Measurements from ENCODE around the gene CELF2.

CELF2 gene

DNA sequence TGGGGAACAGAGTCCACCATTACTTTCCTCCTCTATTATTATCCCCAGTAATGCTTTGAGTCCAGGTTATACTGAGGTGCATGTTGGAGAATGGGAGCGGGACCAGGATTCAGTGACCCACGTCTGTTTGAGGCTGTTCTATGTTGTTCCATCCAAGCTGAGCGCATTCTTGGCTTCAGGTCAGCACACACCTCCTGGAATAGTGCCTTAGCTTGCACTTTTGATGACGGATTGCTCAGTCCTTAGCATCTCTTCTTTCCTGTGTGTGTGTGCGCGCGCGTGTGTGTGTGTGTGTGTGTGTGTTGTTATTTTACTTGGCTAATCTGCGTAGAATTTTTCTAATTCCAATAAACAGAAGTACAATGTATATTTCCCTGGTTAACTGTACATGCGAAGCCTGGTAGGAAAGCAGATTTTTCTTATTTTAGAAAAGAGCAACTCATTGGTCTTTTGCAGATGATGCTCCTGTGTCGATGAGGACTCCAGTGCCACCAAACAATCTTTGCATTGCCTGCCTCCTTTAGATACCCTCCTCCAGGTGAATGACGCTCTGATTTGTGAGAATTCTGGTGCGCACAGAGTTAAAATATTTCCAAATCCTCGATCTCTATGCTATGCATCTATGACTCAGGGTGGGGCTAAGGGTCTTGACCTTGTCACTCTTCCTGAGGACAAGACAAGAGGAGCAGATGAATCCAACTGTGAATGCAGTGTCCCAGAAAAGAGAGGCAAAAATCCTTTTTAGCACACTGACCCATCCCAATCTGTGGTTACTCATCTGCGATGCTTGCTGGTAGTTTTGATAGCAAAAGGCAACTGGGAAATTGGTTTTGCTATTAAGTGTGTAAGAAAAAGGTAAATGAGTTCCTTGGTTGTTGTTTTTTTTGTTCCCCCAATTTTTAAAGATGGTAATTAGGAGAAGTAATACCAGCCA lies 13.3 kb upstream of the CELF2 start:
- no peak for DNase-seq

DNA sequence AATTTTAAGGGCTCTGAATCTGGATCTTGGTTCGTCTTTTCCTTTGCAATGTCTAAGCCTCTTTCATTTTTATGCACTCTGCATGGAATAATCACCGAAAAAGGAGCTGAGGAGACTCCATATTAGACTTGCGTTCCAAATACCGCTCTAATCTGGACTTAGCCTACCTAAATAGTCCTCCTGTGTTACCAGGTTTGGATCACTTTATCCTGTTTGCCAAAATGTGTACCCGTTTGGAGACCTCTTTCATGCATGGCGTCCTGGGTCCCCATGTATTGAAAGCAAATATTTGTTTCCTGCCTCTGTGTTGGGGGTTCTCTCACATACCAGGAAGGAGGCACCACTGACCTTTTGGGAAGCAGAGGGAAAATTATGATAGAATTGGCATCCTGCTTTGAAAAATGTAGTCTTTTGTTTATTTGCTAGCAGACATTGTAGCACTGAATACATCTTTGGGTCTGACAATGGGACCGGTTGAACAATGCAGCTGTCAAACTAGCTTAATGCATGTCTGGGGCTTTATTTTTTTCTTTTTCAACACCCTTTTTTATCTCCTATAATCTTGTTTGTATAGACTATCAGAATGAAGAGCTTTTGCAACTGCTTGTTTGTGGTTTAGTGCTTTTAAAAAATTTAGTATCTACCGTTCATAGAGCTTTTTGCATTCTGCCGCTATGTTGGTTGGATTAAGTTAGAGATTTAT lies 11.8 kb upstream of the CELF2 start:
- DNase-seq: no peak

DNA sequence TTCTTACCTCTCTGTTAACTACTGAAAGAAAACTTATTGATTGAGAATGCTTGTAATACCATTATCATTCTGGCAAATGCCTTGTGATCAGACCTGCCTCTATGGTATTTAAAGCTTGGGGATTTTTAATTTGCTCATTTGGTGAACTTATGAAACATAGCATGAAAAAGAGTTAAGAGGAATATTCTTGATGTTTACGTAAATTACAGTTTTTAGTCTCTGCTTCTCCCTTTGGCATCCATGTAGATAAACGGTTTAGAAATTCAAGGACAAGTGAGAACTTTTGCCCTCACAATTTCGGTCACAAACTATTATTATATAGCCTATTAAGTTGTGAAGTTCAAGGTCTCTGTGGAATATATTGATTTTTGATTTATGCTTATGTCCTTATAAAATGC lies 11.2 kb upstream of the CELF2 start:
- DNase-seq: no peak

DNA sequence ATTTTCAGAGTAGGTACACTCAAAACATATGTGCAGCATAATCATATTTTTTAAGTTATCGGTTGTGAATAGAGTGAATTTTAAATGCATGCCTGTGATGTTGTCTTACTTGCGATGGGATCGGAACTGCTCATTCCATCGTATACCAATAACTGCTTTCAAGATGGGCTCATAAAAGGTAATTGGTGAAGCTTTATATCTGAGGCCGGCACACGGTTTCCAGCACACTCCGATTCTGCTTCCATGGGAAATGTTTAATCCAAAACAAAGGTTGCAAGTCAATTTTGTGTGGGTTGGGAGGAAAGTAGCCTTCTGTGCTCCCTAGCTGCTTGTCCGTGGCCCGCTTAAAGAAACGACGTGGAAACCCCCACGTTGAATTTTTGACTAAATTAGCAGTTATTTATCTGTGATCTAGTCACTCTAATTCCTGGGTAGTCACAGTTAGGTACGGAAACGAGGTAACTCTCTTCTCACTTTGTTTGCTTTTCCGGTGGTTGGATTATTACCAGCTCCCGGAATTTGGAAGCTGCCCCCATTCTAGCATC lies 10.1 kb upstream of the CELF2 start:
- no peak for DNase-seq

DNA sequence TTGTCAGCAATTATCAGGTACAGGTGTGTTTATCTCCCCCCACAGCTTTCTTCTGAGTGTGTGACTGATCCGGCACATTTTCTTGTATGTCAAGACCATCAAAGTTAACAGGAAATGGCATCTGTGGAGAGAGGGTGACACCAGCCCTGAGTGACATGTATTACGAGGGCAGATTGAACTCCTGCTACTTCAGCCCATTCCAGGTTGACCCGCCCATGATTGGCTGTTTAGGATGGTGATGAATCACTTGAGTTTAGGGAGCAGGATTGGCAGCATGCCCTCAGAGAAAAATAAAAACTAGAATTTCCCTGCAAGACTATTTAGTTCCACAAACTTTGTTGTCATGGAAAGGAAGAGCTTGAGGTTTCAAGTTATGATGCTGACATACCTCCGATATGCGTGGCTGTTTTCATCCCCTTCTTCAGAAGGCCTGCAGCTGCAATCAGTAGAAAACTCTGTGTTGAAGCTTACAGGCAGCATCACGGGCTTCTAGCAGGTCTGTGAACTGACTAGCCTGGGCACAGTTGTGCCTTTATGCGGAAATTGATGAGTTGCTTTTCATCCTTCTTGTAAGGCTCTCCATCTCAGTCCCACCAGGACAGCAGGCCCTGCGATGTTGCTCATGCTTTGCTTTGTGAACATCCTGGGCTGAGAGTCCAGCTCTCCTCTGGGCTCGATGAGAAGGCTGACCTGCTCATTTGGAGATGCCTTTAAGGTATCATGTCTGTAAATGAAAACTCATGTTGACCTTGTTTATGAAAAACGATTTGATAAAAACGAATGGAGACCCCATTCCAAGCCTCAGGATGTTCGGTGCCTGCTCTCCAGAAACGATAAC lies 8.0 kb upstream of the CELF2 start:
- no peak for DNase-seq

DNA sequence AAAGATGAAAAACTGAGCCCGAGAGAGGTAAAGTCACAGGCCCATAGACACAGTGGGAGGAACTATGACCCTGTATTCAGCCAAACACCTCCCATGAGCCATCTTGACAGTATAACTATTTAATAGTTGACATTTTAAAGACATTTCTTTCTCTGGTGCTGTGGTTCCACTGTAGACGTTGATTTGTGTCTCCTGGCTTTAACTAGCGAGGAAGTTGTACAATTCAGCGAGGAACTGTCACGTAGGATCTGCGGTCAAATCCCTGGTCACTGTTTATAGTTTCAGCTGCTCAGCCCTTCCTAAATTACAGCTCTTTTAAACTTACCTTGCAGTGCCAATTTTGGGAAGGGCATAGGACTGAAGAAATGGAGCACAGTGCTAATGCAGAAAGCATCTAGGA lies 7.1 kb upstream of the CELF2 start:
- no peak for DNase-seq

DNA sequence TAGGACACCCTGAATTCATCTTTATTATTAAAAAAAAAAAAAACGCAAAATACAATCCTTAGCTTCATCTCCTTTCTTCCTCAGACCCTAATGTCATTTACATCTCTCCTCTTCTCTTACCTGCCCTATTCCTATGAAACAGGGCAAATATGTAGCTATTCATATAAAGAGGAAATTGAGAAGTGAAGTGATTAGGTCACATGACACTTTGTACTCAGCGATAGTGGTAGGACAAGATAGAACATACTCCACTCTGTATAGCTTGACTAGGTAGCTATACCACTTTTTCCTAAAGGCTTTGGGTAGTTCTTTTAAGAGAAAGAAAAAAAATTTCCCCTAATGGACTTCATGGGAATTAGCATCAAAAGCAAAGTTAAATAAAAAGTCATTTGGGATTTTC lies 6.2 kb upstream of the CELF2 start:
- DNase-seq: no peak

DNA sequence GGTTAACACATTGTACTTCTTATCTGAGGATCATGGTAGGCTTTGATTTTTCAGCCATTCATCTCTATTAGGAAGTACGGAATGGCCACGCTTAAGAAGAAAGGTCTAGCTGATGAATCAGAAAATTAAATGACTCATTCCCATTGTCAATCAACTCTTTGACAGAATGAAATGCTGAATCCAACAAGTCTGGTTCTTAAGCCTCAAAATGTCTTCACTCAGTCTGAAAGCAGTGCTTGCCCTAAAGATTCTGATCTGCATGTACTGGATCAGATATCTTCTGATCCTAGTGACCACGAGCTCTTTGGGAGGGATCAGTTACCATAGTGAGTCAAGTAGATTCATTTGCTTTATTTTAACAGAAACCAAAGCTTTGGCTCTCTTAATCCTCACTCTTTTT lies 5.7 kb upstream of the CELF2 start:
- no peak for DNase-seq

DNA sequence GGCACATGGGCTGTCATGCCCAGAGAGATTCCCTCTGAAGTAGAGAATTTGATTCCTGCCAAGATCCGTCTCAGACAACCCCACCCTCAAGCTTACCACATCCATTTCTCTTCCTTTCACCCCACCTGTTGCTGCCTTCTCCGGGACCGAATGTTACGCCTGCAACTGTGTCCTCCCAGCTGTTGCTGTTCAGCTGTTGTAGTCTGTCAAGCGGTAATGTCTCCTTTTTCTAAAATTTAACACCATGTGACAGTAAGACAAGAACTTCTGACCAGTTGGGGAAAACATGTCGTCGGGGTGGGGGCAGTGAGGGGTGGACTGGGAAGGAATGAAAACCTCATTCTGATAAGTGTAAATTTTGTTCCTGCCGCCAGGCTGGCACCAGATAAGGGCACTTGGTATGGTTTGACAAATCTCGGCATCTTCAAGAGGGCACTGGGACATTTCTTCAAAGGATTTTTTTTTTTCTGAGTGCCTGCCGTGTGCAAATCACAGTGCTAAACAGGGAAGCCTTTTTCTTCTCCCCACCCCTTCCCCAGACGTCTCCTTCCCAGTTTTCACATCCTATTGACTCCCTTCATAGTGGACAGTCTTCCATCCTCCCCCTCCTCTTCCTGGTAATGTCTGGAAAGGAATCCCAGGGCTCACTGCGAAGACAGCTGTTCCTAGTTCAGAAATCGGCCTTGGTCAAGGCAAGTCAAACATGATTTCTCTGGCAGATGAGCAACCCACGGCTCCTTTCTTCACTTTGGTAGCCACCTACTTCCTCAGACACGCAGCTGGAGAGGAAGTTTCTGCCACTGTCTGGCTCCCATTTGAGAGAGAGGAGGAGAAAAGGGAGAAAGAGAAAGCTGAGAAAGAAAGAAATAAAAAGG lies 5.0 kb upstream of the CELF2 start:
- DNase-seq: no peak

DNA sequence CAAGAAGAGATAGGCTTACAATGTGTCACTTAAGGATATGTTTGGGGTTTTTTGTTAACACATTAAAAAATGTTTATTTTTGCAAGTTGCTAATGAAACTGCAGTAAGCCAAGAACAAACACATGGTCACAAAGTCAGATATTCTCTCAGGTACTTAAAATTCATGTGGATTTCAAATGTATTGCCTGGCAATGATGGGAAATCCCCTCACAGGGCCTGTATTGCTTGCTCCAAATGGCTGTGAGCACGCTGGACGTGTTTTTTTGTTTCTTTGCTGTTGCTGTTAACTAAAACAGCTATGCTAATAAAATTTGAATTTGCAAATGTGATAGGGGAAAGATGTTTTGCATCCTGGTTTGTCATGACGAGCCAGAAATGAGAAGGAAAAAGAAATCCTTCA lies 3.8 kb upstream of the CELF2 start:
- no peak for DNase-seq

DNA sequence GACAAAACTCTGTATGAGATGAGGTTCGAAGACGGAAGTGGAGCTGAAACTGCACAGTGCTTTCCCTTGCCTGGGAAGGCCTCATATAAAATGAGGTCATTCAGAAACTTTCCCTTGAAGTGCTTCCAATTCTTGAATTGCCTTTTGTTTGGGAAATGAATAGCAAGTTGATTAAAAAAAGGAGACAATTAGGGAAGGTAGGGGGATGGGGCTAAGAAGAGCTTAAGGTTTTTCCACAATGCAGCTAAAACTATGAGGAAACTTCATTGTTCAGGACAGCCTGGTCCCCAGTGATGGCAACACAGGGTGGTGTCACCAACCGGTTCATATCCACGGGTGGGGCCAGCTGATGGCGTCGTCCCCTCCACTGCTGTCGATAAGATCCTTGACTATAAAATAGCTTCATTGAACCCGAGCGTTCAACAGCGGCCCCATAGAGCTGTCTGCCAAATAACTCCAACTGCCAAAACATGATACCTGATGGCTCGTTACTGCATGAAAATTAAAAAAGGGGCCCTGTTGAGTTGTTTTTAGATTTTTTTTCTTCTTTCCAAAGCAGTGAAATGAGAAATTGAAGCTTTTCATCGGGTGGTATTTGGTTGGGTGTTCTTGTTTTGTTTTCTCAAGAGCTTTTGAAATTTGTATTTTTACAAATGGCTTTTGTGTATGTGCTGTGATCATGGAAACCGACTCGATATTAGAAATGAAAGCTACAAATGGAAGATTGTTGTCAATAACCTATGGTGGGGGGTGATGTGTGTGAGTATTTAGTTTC lies 2.8 kb upstream of the CELF2 start:
- DNase-seq: no peak

DNA sequence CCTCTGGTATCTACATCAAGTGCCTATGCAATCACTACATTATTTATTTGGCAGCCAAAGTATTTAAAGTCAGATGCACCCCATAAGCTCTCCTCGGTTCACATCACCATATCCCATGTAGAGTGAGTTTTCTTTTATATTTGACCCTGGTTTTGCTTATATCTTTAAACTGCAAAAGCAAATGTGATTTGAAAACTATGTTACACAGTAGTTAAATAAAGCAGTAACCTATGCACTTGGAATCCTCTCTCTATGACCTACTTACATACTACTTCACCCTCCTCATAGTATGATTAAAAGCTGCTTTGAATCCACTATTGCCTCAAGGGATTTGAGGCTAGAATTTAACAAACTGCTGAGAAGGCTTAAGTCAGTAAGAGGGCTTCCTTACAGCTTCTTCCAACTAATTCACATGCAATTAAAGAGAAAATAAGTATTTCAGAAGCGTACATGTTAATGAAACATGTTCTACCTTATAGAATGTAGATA lies 2.2 kb upstream of the CELF2 start:
- DNase-seq: no peak

DNA sequence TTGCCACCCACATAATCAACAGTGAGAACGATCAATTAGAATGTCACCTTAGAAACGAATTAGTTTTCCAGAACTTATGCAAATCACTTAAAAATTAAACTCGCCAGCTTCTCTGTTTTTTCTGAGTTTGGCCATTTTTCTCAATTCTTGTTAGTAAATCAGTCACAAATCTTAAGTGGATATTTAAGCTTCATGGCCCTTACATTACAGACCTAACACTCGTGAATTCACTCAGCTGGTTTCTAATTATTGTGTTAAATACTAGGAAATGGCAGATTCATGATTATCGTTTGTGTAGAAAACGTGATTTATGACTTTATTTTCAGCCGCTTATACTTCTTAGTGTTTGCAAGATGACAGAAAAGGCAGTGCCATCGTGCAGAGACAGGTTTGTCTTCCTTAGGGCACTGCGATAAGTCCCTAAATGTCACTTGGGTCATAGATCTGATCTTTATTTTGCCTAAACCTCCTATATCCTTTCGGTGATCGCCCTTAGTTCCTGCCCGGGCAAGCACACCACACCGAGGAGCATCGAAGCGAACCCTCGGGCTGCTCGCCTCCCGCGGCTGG lies 587 bp upstream of the CELF2 start:
- DNase-seq: no peak

DNA sequence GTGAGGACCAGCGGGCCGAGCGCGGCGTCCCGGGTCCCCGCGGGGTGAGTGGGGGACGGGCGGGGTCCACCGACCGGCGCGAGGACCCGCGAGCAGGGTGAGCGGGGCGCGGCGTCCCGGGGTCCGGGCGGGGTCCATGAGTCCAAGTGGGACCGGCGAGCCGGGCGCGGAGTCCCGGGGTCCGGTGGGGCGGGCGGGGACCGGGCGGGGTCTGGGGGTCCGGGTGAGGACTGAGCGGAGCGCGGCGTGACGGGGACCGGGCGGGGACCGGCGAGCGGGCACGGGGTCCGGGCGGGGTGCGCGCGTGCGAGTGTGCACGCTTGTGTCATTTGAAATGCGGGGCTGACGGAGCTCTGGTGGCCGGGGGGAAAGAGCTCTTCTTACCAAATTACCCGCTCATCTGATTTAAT lies 765 bp downstream of the CELF2 start:
- DNase-seq: no peak

DNA sequence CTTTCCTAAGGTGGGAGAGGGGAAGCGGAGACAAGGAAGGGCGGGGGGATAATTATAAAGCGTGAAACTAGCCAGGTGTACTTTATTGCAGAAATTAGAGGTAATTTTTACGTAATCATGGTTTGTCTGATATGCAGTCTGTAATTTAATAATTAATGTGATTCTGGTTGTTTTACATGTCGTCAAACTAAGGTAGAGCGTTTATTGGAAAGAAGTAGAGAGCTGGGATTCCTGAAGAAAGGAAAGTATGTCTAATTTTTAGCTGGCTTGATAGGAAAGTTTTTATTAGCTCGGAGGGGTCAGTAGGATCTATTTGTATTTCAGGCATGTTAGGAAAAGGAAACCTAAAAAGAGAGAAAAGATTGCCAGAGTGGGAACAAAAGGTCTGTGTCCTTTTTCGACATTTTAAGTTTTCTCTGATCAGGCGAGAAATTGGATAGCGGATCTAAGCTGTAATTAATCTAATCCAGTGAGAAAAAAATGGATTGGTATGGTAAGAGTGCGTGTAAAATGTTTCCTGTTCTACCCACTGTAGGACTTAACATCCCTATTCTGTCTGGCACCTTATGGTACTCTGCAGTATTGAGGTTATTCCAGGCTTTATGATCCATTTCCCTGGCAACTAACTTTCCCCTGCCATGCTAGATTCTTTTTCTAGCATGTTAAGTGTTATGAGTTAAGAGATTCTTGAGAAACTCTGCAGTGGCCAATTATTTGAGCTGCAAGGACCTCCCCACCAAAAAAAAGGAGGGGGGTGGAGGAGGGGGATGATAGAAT lies 1.4 kb downstream of the CELF2 start:
- DNase-seq: no peak

DNA sequence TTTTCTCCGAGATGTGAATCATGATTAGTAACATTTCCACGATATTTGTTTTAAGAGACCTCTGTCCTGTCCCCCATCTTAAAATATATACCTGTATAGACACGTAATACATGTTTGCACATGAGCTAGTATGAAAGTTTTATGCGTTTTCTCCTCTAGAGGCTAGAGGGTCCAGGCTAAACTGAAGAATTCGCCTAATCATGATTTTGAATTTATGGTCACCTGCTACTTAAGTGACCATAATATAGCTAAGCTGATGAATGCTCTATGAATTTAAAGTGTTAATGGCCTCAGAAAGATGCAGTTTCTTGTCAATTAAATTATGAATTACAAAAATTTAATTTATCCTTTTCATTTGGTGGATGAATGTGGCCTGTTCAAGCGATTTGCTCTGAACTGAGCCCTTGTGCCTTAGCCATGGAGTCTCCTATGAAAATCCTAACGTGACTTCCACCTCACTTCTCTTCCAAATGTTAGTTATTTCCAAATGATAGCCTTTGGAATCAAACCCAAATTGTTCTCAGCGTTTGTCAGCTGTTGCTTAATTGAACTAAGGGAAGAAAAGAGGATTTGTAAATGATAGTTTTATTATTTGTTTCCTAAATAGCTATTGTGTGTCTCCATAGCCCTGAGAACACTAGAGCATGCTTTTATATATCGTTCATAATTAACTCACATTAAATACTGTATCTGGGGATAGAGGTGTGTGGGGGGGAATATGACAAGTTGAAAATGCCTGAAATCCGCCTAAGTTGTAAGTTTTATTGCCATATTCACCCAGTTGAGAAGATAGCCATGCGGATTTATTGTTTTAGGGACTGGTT lies 2.3 kb downstream of the CELF2 start:
- DNase-seq: no peak

DNA sequence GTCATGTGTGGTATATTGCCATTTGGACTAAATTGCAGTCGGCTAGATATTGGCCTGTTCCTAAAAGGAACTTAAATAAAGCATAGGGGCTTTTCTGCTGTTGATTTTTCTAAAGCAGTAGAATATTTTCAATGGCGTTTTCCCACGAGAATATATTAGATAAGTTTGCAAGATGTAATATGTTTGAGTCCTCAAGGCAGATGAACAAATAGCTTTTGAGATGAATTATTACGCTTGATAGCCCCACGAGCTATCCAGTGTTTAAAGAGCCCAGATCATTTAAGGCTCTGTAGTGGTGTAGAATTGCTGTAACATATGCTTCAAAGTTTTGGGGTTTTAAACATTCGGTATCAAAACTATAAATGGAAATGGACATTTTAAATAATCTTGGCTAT lies 2.9 kb downstream of the CELF2 start:
- DNase-seq: no peak

DNA sequence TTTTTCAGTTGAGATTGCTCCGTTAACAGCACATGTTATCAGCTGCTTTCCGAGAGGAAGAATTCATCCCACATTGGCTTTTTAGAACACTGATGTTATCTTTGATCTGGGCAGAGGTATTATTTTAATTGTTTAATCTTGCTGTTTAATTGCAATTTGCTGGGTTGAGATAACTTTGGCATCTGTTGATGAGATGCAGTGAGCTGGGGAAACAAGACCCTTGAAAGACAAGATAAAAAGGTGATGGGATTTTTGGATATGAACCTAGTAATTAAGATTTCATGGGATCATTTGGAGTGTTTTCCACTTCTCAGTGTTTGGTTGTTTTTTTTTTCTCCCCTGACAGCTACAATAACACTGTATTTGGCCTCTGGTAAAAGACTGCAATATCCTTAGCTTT lies 4.5 kb downstream of the CELF2 start:
- no peak for DNase-seq

Measured in CD4-positive, alpha-beta T cell treated with Interleukin-4 for 4 hours (primary cell).